K562 (cell line): ENCODE data around the gene HCN3. TPM values are rescaled to one million over a fixed set of nuclear protein-coding genes. Genes with fewer than 3 reads are reported as not detected.

Experiments used
- ARID3A ChIP-seq: IDR thresholded peaks from 2 replicates; pipeline ENCODE4 v1.6.1; 2012; ENCODE audit warnings: low read depth, low read length, improper control_type of control experiment, borderline replicate concordance
- ATF3 ChIP-seq, 2 experiments: fragments of 450-650 bp in 1 of 2; sonication (generic) in 1 of 2; formaldehyde crosslinking in 1 of 2; IDR thresholded peaks in 1 of 2; conservative IDR thresholded peaks in 1 of 2; 2 replicates each; pipeline versions ENCODE4 v1.6.1 to v1.8.1; 2016 to 2023; ENCODE audit warnings: mild to moderate bottlenecking in 2 of 2, moderate library complexity in 2 of 2, inconsistent platforms in 1 of 2, missing genetic modification reagents in 1 of 2
- BCOR ChIP-seq: fragments of 450-650 bp; IDR thresholded peaks from 2 replicates; pipeline ENCODE4 v1.6.1; 2016
- CBX1 ChIP-seq: sonication (generic); IDR thresholded peaks from 2 replicates; pipeline ENCODE4 v1.6.1; 2016; ENCODE audit warnings: antibody characterized with exemption, low read depth, mild to moderate bottlenecking
- EHMT2 ChIP-seq: fragments of 450-650 bp; IDR thresholded peaks from 2 replicates; pipeline ENCODE4 v1.6.1; 2018; ENCODE audit warnings: antibody characterized with exemption
- HMGXB4 ChIP-seq: sonication (generic); formaldehyde crosslinking; IDR thresholded peaks from 2 replicates; pipeline ENCODE4 v1.8.1; 2023; ENCODE audit warnings: mild to moderate bottlenecking, missing genetic modification reagents
- NBN ChIP-seq: fragments of 450-650 bp; IDR thresholded peaks from 2 replicates; pipeline ENCODE4 v1.6.1; 2016; ENCODE audit warnings: low read depth, mild to moderate bottlenecking
- NCOA1 ChIP-seq: fragments of 450-650 bp; IDR thresholded peaks from 2 replicates; pipeline ENCODE4 v1.6.1; 2016; ENCODE audit warnings: low read depth
- POLR2A ChIP-seq: fragments of 450-650 bp; conservative IDR thresholded peaks from 2 replicates; pipeline ENCODE4 v1.6.1; 2016
- POLR2B ChIP-seq: fragments of 450-650 bp; IDR thresholded peaks from 2 replicates; pipeline ENCODE4 v1.6.1; 2018; ENCODE audit warnings: low read depth; ENCODE audit not compliant: partially characterized antibody
- SETDB1 ChIP-seq: IDR thresholded peaks from one replicate; pipeline ENCODE4 v1.6.1; 2012; ENCODE audit warnings: low read length, control low read depth, inconsistent platforms
- SMAD4 ChIP-seq: fragments of 250-450 bp; sonication (Bioruptor Pico); conservative IDR thresholded peaks from 2 replicates; pipeline ENCODE4 v1.8.0; 2021; ENCODE audit warnings: inconsistent platforms, mild to moderate bottlenecking, moderate library complexity
- SRSF7 ChIP-seq: fragments of 200-400 bp; formaldehyde crosslinking; optimal IDR thresholded peaks from 2 replicates; pipeline ENCODE3; 2017; ENCODE audit warnings: mild to moderate bottlenecking, low read depth, low read length
- STAT6 ChIP-seq: sonication (generic); formaldehyde crosslinking; IDR thresholded peaks from 2 replicates; pipeline ENCODE4 v1.8.1; 2023; ENCODE audit warnings: mild to moderate bottlenecking, missing genetic modification reagents
- THAP7 ChIP-seq: fragments of 250-450 bp; sonication (Bioruptor Pico); IDR thresholded peaks from 2 replicates; pipeline ENCODE4 v1.5.0; 2021
- UBTF ChIP-seq, 2 experiments: IDR thresholded peaks; 2 replicates each; pipeline ENCODE4 v1.6.1; 2012; ENCODE audit warnings: improper control_type of control experiment in 2 of 2, low read depth in 2 of 2, low read length in 2 of 2, borderline replicate concordance in 1 of 2
- ZNF134 ChIP-seq: fragments of 250-450 bp; sonication (Bioruptor Pico); conservative IDR thresholded peaks from 2 replicates; pipeline ENCODE4 v1.4.0; 2020
- polyA plus RNA-seq, 8 experiments: library from polyadenylated mRNA; depleted of rRNA in 4 of 8; stranded (reverse) in 5 of 8; unstranded in 3 of 8; fragments of >200 nt; fragmentation: Nextera tagmentation in 2 of 8; fragmentation: Illumina TruSeq in 1 of 8; extraction: Ambion mirVana in 2 of 8; extraction: Trizol in 1 of 8; gene quantifications; 2 replicates each; pipeline versions ENCODE4 v1.2.1 to v1.2.3, GENCODE V29; 2011 to 2014; ENCODE audit warnings: inconsistent platforms in 1 of 8, missing spikeins in 1 of 8
- total RNA-seq, 7 experiments: library from RNA; depleted of rRNA in 6 of 7; stranded (reverse); fragments of >200 nt in 6 of 7; fragmentation: Illumina TruSeq in 2 of 7; extraction: Trizol in 2 of 7; gene quantifications; 2 replicates each; pipeline versions ENCODE4 v1.2.1 to v1.2.3, GENCODE V29; 2011 to 2021; ENCODE audit warnings: low replicate concordance in 1 of 7

HCN3 gene
- total and polyA plus RNA-seq, 9 of the 15 experiments (the other 6 are each of a cell fraction or from before 2014, with no cell fraction given) = 0.91 to 9.7 (median 3.9) TPM

GRCh38 chr1:155324717-155325602, 47.7 kb downstream of the HCN3 start (continued):
- no peak for TF ChIP-seq HMGXB4 (CRISPR knock-in tag)
- TF ChIP-seq STAT6 (CRISPR knock-in tag) = no peak
- no peak for TF ChIP-seq EHMT2
- TF ChIP-seq UBTF (IDR thresholded peaks at IDR 0.05; ENCODE audit: borderline replicate concordance in 1 of 2, low read depth in 2 of 2, low read length in 2 of 2) = 0 out of 4 replicates have a peak, but pooled peaks of 1 of the 2 experiments have one; percentile 34
- TF ChIP-seq NCOA1 = no peak
- TF ChIP-seq SMAD4 = peak; percentile 26; the same call in 1 of the 2 replicates
- TF ChIP-seq SETDB1 = no peak
- no peak for TF ChIP-seq THAP7 (CRISPR knock-in tag)
- TF ChIP-seq POLR2A = no peak
- TF ChIP-seq NBN = no peak; the same call in 1 of the 2 replicates
- 0 out of 2 replicates have a peak, but pooled peaks have one; percentile 11 for TF ChIP-seq ZNF134 (CRISPR knock-in tag)
- peak; percentile 1 for TF ChIP-seq POLR2B
- no peak for TF ChIP-seq CBX1
- no peak for TF ChIP-seq SRSF7
- no peak for TF ChIP-seq ATF3 (IDR thresholded peaks at IDR 0.05)
- no peak for TF ChIP-seq ATF3 (CRISPR knock-in tag; conservative IDR thresholded peaks at IDR 0.05)
- no peak for TF ChIP-seq ARID3A
- no peak for TF ChIP-seq BCOR
